Measurements from ENCODE around the gene TNS1.

The TNS1 gene

GRCh38 chr2:217910875-217911212 lies 92.0 kb downstream of the TNS1 start:
- Mint-ChIP-seq H3K4me3 (no peak overlapping the region), H3K36me3 (ENCODE audit: low read depth) (no peaks in the 10 kb centered on the region), H3K27ac (no peak overlapping the region), H3K9me3 (no peaks in the 10 kb centered on the region), H3K27me3 (ENCODE audit: low read depth) (peaks cover 13% of the 10 kb centered on the region), H3K4me1 (ENCODE audit: low read depth) (no peaks in the 10 kb centered on the region)
- no peak for DNase-seq (ENCODE audit: low spot score)

- Mint-ChIP-seq H3K27ac (no peak overlapping the region), H3K9me3 (no peaks in the 10 kb centered on the region), H3K4me1 (ENCODE audit: low read depth) (no peaks in the 10 kb centered on the region), H3K36me3 (ENCODE audit: low read depth) (no peaks in the 10 kb centered on the region), H3K4me3 (no peak overlapping the region), H3K27me3 (ENCODE audit: low read depth) (peaks cover 18% of the 10 kb centered on the region)
- no peak for DNase-seq (ENCODE audit: low spot score)
These were observed 93.5 kb downstream of the TNS1 start for GRCh38 chr2:217909156-217909820.

- no peaks in the 10 kb centered on the region for H3K9me3 Mint-ChIP-seq
- H3K4me1 Mint-ChIP-seq (ENCODE audit: low read depth) = no peaks in the 10 kb centered on the region
- no peak overlapping the region for H3K4me3 Mint-ChIP-seq
- H3K36me3 Mint-ChIP-seq (ENCODE audit: low read depth) = no peaks in the 10 kb centered on the region
- no peak for DNase-seq (ENCODE audit: low spot score)
- H3K27ac Mint-ChIP-seq = no peak overlapping the region
- peaks cover 18% of the 10 kb centered on the region for H3K27me3 Mint-ChIP-seq (ENCODE audit: low read depth)
These were observed 94.3 kb downstream of the TNS1 start for GRCh38 chr2:217908544-217908943.

- no peak overlapping the region for H3K4me3 Mint-ChIP-seq
- H3K4me1 Mint-ChIP-seq (ENCODE audit: low read depth) = peaks cover 2% of the 10 kb centered on the region
- DNase-seq (ENCODE audit: low spot score) = no peak
- peaks cover 18% of the 10 kb centered on the region for H3K27me3 Mint-ChIP-seq (ENCODE audit: low read depth)
- no peaks in the 10 kb centered on the region for H3K9me3 Mint-ChIP-seq
- no peaks in the 10 kb centered on the region for H3K36me3 Mint-ChIP-seq (ENCODE audit: low read depth)
- no peak overlapping the region for H3K27ac Mint-ChIP-seq
These were observed 95.5 kb downstream of the TNS1 start for GRCh38 chr2:217907266-217907665.

- peaks cover 18% of the 10 kb centered on the region for H3K27me3 Mint-ChIP-seq (ENCODE audit: low read depth)
- H3K4me1 Mint-ChIP-seq (ENCODE audit: low read depth) = peaks cover 2% of the 10 kb centered on the region
- no peak overlapping the region for H3K4me3 Mint-ChIP-seq
- no peak overlapping the region for H3K27ac Mint-ChIP-seq
- DNase-seq (ENCODE audit: low spot score) = no peak
- H3K36me3 Mint-ChIP-seq (ENCODE audit: low read depth) = no peaks in the 10 kb centered on the region
- H3K9me3 Mint-ChIP-seq = no peaks in the 10 kb centered on the region
These were observed 96.0 kb downstream of the TNS1 start for GRCh38 chr2:217906798-217907197.

- Mint-ChIP-seq H3K4me1 (ENCODE audit: low read depth) (peaks cover 2% of the 10 kb centered on the region), H3K9me3 (no peaks in the 10 kb centered on the region), H3K36me3 (ENCODE audit: low read depth) (no peaks in the 10 kb centered on the region), H3K4me3 (no peak overlapping the region), H3K27me3 (ENCODE audit: low read depth) (peaks cover 18% of the 10 kb centered on the region), H3K27ac (no peak overlapping the region)
- no peak for DNase-seq (ENCODE audit: low spot score)
These were observed 96.9 kb downstream of the TNS1 start for GRCh38 chr2:217905896-217906295.

- H3K4me3 Mint-ChIP-seq = no peak overlapping the region
- no peak overlapping the region for H3K27ac Mint-ChIP-seq
- no peak for DNase-seq (ENCODE audit: low spot score)
- no peaks in the 10 kb centered on the region for H3K9me3 Mint-ChIP-seq
- H3K4me1 Mint-ChIP-seq (ENCODE audit: low read depth) = peaks cover 2% of the 10 kb centered on the region
- no peaks in the 10 kb centered on the region for H3K36me3 Mint-ChIP-seq (ENCODE audit: low read depth)
- peaks cover 18% of the 10 kb centered on the region for H3K27me3 Mint-ChIP-seq (ENCODE audit: low read depth)
These were observed 97.4 kb downstream of the TNS1 start for GRCh38 chr2:217905395-217905794.

GRCh38 chr2:217904614-217904965 lies 98.2 kb downstream of the TNS1 start:
- H3K9me3 Mint-ChIP-seq = no peaks in the 10 kb centered on the region
- DNase-seq (ENCODE audit: low spot score) = no peak
- H3K27ac Mint-ChIP-seq = no peak overlapping the region

GRCh38 chr2:217903859-217904613 lies 98.8 kb downstream of the TNS1 start:
- H3K36me3 Mint-ChIP-seq (ENCODE audit: low read depth) = no peaks in the 10 kb centered on the region
- H3K9me3 Mint-ChIP-seq = no peaks in the 10 kb centered on the region
- no peak for DNase-seq (ENCODE audit: low spot score)
- peaks cover 18% of the 10 kb centered on the region for H3K27me3 Mint-ChIP-seq (ENCODE audit: low read depth)
- H3K27ac Mint-ChIP-seq = no peak overlapping the region
- no peak overlapping the region for H3K4me3 Mint-ChIP-seq
- peaks cover 2% of the 10 kb centered on the region for H3K4me1 Mint-ChIP-seq (ENCODE audit: low read depth)

More at GRCh38 chr2:217904614-217904965, 98.2 kb downstream of the TNS1 start:
- Mint-ChIP-seq H3K36me3 (ENCODE audit: low read depth) (no peaks in the 10 kb centered on the region), H3K4me1 (ENCODE audit: low read depth) (peaks cover 2% of the 10 kb centered on the region), H3K27me3 (ENCODE audit: low read depth) (peaks cover 18% of the 10 kb centered on the region), H3K4me3 (no peak overlapping the region)

GRCh38 chr2:217903142-217903858 lies 99.5 kb downstream of the TNS1 start:
- no peak for DNase-seq (ENCODE audit: low spot score)
- Mint-ChIP-seq H3K27ac (no peak overlapping the region), H3K9me3 (no peaks in the 10 kb centered on the region), H3K4me1 (ENCODE audit: low read depth) (peaks cover 2% of the 10 kb centered on the region), H3K27me3 (ENCODE audit: low read depth) (peaks cover 18% of the 10 kb centered on the region), H3K4me3 (no peak overlapping the region), H3K36me3 (ENCODE audit: low read depth) (no peaks in the 10 kb centered on the region)

- Mint-ChIP-seq H3K27ac (no peak overlapping the region), H3K9me3 (no peaks in the 10 kb centered on the region), H3K4me3 (no peak overlapping the region), H3K27me3 (ENCODE audit: low read depth) (peaks cover 13% of the 10 kb centered on the region), H3K4me1 (ENCODE audit: low read depth) (peaks cover 2% of the 10 kb centered on the region), H3K36me3 (ENCODE audit: low read depth) (no peaks in the 10 kb centered on the region)
- DNase-seq (ENCODE audit: low spot score) = no peak
These were observed 100.2 kb downstream of the TNS1 start for GRCh38 chr2:217902379-217903141.

GRCh38 chr2:217901835-217902378 lies 100.9 kb downstream of the TNS1 start:
- H3K27ac Mint-ChIP-seq = no peak overlapping the region
- H3K36me3 Mint-ChIP-seq (ENCODE audit: low read depth) = no peaks in the 10 kb centered on the region
- DNase-seq (ENCODE audit: low spot score) = no peak
- peaks cover 11% of the 10 kb centered on the region for H3K27me3 Mint-ChIP-seq (ENCODE audit: low read depth)
- H3K4me1 Mint-ChIP-seq (ENCODE audit: low read depth) = peaks cover 2% of the 10 kb centered on the region
- H3K4me3 Mint-ChIP-seq = no peak overlapping the region
- no peaks in the 10 kb centered on the region for H3K9me3 Mint-ChIP-seq

GRCh38 chr2:217901400-217901799 lies 101.4 kb downstream of the TNS1 start:
- Mint-ChIP-seq H3K4me1 (ENCODE audit: low read depth) (peaks cover 2% of the 10 kb centered on the region), H3K27ac (no peak overlapping the region), H3K9me3 (no peaks in the 10 kb centered on the region), H3K4me3 (no peak overlapping the region), H3K27me3 (ENCODE audit: low read depth) (peaks cover 7% of the 10 kb centered on the region), H3K36me3 (ENCODE audit: low read depth) (no peaks in the 10 kb centered on the region)
- DNase-seq (ENCODE audit: low spot score) = no peak
